HL-60 (cell line): Measurements from ENCODE around the gene PRR7.

Experiments
- CTCF ChIP-seq: IDR thresholded peaks from one replicate; pipeline ENCODE4 v1.5.1; 2011; ENCODE audit warnings: low read length, control low read depth, inconsistent platforms; ENCODE audit not compliant: insufficient read depth
- GABPA ChIP-seq: IDR thresholded peaks from 2 replicates; pipeline ENCODE4 v1.6.1; 2012; ENCODE audit warnings: low read depth
- POLR2AphosphoS5 ChIP-seq: IDR thresholded peaks from 2 replicates; pipeline ENCODE4 v1.6.1; 2012; ENCODE audit warnings: low read depth
- REST ChIP-seq: IDR thresholded peaks from 2 replicates; pipeline ENCODE4 v1.6.1; 2012; ENCODE audit warnings: low read depth; ENCODE audit not compliant: insufficient replicate concordance

- TF ChIP-seq CTCF: no peak
- TF ChIP-seq REST: no peak
- no peak for TF ChIP-seq GABPA
- TF ChIP-seq POLR2AphosphoS5: no peak
Measured at GRCh38 chr5:177459819-177460628, 13.4 kb downstream of the PRR7 start.
